NOMO-1 treated with DMSO at 0.1 percent for 48 hours (cell line): Measurements from ENCODE around the gene SBNO2.

Experiments used
- DNase-seq: peaks from one replicate; lab custom pipeline; 2025; ENCODE audit not compliant: unreplicated experiment; lab: John Stamatoyannopoulos, UW

The SBNO2 gene

DNA sequence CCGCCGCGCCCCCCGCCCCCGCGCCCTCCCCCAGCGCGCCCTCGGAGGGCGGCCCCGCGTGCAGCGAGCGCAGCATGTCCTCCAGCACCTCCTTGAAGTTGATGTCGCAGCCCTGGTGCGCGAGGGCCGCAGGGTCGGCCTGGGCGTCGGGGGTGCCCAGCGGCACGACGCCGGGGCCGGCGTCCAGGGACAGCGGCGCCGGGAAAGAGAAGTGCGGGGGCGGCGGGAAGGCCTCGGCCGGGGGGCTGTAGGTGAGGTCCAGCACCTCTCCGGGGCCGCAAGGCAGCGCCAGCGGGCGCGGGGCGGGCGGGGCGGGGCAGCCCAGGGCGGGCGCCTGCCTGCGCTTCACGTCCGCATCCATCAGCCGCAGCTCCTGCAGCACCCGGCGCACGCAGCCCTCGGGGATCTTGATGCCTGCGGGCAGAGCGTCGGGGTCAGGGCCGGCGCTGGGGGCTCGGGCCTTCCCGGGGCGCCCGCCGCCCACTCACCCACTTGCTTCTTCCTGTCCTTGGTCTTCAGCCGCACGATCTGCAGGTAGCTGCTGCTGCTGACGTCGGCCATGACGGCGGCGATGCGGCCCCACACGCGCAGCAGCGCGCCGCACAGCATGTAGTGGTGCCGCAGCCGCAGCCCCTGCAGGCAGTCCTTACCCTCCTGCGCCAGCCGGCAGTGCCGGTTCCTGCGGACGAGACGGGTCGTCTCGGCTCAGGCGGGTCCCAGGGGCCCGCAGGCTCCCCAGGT is 65.6 kb downstream of the SBNO2 start:
- no peak for DNase-seq

DNA sequence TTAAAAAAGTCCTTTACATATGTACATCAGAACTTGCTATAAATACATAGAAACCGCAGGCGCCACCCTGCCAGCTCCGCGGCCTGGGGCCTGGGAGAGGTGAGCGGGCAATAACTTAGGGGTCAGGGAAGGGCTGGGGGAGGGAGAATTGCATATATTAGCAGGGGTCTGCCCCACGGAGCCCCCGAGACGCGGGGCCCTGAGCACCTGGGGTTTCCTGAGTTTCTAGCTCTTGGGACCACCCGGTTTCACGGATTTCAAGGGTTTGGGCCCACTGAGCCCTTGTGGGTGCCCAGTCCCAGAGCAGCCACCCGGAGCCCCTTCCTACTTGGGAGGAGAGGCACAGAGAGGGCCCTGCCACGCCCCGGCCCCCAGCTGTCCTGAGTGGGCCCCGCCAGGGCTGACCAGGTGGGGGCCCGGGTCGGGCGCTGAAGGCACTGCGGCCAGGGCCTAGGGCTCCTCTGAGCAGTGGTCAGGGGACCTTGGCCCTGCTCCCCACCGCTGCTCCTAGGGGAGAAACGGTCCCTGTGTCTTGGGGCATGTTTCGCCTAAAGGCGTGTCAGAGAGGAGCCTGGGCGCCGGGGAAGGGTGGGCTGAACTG is 66.3 kb downstream of the SBNO2 start:
- DNase-seq = no peak

DNA sequence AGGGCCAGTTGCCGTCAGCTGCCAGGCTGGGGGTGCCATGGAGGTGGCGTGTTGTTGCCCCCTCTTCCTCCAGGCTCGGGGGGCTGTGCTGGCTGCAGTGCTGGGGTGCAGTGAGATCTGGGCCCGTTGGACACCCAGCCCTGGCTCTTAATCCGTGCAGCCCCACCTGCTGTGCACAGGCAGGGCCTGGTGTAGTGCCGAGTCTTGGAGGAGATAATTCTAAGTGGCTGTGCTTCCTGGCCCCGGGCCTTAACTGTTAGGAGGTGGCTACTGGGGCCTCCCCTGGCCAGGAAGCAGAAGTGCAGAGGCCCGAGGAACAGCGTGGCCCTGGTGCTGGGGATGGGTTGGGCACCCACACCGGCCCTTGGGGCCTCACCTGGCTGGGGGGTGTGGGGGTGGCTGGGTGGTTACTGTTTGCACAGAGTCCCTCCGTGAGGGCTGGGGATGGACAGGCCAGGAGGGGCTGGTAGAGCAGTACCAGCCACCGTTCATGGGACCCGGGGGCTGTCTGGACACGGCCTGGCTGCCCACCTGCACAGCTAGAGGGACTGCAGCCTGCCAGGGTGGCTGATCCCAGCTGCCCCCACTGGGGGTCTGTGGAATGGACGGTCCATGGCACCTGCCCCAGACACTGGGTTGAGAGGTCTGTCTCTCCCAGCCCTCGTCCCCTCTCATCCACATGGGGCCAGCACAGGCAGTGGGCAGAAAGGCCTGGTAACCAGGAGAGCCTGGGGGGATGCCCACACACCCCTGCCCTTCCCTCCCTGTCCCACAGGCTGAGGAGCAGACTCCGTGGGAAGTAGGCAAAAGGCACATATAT is 67.0 kb downstream of the SBNO2 start:
- DNase-seq = peak; percentile 36

DNA sequence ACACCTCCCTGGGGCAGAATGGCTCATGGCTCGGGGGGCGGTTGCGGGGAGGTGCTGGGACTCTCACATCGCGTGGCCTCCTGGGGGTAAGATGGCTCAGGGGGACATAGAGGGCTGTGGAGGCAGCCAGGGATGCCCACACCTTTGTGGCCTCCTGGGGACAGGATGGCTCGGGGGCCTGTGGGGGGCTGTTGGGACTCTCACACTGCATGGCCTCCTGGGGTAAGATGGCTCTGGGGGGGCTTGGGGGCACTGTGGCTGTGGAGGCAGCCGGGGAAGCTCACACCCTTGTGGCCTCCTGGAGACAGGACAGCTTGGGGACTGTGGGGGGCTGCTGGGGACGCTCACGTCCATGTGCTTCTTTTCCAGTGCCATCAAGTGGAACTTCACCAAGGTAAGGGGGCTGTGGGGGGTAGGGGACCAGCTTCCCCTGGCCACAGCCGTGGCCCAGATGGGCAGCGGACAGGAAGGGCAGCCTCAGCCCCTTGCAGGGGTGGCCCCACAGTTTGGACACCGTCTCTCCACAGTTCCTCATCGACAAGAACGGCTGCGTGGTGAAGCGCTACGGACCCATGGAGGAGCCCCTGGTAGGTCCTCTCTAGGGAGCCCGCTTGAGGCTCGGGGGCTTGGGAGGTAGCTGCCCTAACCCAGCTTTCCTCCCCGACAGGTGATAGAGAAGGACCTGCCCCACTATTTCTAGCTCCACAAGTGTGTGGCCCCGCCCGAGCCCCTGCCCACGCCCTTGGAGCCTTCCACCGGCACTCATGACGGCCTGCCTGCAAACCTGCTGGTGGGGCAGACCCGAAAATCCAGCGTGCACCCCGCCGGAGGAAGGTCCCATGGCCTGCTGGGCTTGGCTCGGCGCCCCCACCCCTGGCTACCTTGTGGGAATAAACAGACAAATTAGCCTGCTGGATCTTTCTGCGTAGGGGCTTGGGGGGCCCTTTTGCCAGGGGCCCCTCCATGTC is 67.9 kb downstream of the SBNO2 start:
- DNase-seq = no peak

DNA sequence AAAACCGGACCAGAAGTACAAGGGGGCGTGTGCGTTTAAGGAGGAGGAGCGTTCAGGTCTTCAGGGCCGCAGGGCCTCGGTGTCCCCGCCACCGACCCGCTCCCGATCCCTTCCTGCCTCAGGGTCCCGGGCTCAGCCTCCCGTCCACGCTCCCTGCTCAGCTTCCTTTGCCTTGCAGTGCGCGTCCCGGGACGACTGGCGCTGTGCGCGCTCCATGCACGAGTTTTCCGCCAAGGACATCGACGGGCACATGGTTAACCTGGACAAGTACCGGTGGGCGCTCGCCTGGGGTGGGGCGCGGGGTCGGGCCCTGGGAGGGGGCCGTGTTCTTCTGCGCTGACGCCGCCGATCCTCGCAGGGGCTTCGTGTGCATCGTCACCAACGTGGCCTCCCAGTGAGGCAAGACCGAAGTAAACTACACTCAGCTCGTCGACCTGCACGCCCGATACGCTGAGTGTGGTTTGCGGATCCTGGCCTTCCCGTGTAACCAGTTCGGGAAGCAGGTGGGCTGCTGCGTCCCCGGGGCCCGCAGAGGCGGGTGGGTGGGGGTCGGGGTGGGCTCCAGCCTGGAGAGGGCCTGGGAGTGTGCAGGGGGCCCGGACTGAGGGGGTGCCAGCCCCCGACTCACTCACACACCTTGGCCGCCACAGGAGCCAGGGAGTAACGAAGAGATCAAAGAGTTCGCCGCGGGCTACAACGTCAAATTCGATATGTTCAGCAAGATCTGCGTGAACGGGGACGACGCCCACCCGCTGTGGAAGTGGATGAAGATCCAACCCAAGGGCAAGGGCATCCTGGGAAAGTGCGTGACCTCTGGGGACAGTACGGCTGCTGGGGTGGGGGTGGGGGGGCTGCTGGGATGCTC is 68.8 kb downstream of the SBNO2 start:
- no peak for DNase-seq

DNA sequence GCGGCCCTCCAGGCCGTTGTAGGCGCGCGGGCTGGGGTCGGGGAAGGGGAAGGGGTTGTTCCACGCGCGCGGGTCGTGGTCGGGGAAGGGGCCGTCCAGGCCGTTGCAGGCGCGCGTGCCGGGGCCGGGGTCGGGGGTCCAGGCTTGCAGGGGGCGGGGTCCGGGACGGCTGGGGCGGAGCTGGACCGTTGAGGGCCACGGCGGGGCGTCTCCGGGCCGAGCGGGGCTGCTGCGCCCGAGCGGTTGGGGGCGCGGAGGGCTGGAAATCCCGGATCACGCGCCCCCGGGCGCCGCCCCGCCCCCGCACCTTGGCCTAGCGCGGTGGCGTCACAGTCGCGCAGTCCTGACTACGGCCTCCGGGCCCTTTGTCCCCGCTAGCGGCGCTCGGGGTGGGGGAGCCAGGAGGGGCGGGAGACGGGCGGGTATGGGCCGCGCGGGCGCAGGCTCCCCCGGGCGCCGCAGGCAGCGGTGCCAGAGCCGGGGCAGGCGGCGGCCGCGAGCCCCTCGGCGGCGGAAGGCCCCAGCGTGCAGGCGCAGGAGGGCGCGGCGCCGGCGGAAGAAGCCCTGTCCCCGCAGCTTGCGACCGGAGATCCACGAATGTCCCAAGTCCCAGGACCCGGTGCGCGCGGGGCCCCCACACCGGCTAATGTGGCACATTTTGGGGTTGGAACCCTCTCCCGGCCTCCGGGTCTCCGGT is 69.6 kb downstream of the SBNO2 start:
- peak; percentile 62 for DNase-seq

DNA sequence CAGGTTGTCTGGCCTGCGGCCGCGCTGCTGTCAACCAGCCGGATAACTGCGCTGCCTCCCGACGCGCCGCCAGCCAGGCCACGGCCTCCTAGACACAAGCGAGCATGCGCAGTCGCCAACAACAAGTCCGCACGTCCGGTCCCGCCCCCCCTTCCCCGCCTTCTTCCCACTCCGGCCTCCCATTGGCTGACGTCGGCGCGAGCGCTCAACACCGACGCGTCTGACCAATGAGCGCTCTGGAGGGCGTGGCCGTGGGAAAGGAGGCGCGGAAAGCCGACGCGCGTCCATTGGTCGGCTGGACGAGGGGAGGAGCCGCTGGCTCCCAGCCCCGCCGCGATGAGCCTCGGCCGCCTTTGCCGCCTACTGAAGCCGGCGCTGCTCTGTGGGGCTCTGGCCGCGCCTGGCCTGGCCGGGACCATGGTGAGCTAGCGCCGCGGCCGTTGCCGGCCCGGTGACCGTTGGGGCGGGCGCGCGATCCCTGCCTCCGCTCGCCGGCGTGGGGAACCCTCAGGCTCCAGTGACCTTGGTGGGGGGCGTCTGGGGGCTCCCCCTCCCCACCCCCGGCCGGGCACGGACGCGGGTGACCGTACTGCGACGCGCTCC is 70.3 kb downstream of the SBNO2 start, which contains the start of gene GPX4:
Gene GPX4, plus strand, starts transcription at position 287 of the 603 bp plus-strand sequence. Its CDS starts 50 bp downstream, at position 337.
- peak; percentile 97 for DNase-seq

DNA sequence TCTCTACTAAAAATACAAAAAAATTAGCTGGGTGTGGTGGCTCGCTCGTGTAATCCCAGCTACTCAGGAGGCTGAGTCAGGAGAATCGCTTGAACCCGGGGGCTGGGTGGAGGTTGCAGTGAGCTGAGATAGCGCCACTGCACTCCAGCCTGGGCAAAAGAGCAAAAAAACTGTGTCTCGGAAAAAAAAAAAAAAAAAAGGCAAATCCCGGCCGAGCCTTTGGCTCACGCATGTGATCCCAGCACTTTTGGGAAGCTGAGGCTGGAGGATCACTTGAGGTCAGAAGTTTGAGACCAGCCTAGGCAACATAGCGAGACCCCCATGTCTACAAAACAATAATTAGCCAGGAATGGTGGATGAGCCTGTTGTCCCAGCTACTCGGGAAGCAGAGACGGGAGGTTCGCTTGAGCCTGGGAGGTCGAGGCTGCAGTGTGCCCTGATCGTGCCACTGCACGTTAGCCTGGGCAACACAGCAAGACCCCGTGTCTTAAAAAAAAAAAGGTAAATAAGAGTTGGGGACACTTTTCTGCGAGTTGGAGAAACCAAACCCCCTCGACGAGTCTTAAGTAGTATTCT is 70.8 kb downstream of the SBNO2 start:
- no peak for DNase-seq

DNA sequence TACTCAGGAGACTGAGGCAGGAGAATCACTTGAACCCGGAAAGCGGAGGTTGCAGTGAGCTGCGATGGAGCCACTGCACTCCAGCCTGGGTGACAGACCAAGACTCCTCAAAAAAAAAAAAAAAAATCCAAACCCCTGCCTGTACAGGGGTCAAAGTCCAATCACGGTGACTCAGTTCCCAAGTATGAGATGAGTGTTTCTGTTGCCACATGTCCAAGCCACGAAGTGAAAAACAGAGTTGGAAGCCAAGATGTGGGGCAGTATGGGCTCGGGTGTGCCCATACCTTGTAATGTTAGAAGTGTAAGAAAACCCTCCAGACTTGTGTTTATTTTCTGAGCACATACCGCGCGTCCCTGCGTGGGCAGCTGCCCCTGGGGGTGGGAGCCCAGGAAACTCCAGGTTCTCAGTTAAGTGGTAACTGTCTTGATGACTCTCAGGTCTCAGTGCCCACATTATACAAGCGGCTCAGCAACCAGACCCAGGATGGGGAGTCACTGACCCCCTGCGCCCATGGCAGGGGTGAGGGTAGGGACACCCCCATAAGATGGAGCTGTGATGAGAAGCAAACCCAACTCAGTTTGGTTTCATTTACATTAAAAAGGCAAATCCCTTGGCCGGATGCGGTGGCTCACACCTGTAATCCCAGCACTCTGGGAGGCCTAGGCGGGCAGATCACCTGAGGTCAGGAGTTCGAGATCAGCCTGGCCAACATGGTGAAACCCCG is 71.5 kb downstream of the SBNO2 start:
- peak; percentile 69 for DNase-seq

DNA sequence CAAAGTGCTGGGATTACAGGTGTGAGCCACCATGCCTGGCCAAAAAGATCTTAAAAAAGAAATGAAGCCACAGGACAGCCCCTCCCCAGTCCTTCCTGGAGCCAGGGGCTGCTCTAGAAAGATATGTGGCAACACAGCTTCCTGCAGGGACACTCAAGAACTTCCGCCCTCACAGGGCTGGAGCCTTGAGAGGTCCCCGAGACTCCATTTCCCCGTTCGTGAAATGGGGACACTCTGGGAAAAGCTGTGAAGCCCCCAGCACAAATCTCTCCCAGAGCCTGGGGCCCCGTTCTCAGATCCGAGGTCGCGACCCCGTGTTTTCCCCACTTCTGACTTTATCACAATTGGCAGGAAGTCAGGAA is 72.8 kb downstream of the SBNO2 start:
- DNase-seq = peak; percentile 58

DNA sequence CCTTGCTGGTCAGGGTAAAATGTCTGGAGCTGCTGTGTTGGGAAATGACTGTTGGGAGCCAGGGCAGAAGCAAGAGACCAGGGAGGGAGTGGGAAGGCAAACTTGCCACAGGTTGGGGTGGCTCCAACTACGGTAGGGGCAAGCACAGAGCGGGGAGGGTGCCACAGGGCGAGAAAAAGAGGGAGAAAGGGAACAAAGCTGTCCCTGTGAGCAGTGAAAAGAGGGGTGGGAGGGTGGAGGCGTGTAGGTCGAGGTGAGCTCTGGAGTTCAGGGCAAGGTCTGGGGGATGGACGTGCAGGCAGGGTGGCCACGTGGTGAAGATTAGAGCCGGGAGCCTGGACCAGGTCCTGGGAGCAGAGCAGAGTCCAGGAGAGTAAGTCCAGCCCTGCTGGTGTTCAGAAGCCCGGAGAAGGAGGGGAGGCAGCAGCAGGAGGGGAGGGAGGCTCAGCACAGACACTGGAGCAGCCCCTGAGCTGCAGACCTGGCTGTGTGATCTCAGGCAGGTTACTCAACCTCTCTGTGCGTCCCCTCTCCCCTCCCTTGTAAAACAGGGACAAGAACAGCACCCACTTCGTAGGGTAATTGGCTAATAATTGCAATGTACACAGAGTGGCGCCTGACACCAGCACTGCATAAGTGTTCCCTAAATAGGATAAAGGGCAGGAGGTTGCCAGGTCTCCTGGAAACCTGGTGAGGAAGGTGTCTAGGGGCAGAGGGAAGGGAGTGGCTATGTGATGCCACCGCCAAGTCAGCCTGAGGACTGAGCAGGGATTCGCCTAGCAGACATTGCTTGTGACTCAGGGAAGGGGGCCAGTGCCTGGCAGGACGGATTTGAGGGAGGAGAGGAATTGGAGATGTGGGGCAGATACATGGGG is 75.7 kb downstream of the SBNO2 start:
- DNase-seq = no peak

DNA sequence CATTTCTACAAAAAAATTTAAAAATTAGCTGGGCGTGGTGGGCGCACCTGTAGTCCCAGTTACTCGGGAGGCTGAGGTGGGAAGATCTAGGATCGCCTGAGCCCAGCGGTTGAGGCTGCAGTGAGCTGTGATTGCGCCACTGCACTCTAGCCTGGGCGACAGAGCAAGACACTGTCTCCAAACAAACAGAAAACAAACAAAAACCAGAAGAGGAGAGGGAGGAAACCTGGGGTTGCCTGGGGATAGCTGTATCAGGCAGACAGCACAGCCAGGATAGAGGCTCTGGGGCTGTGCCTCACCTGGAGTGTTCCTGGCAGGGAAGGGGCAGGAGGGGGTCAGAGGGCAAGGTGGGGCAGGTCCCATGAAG is 76.3 kb downstream of the SBNO2 start:
- peak; percentile 27 for DNase-seq

DNA sequence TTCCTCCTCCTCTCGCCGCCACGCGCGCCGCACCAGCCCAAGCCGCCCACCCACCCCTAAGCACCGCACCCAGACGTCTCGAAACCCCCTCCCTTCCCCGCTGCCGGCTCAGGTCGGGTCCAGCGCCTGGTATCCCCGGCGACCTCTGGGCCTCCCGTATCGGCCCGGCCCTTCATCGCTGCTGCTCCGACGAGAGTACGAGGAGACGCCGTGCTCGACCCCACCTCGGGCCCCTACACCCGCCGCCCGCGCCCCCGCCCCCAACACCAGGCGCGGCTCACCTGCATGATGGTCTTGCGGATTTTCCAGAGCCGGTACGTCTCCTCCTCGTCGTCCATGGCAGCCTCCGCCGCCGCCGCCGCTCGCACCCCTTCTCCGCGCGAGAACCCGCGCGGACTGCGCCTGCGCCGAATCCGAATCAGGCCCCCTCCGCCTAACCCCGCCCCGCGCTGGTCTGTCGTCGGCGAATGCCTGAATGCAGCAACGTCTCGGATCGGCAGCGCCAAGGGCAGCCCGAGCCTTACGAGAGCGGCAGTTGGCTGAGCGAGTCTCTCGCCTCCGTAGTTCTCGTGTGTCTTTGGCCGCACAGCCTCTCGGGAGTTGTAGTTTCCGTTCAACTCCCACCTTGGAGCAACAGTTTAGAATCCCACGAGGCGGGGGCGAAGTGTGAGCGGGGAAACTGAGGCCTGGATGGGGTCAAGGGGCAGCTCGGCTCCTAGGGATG is 78.9 kb downstream of the SBNO2 start, which contains the start of gene POLR2E:
Gene POLR2E, minus strand, starts transcription at position 398 of the 724 bp plus-strand sequence. Its CDS starts 60 bp downstream, at position 338.
- peak; percentile 96 for DNase-seq

DNA sequence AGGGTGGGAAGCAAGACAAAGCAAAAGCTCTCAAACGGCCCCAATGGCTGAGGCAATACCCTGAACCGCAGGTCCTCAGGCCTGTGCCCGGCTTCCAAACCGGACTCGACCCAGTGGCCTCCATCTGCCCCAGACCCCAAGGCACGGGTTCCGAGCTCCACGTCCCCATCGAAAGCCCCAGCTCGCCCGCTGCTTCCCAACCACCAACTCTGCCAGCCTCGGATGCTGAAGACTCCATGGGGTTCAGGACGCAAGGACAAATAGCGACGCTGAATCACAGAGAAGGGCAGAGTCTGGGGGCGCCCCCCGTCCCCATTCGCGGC is 79.5 kb downstream of the SBNO2 start:
- no peak for DNase-seq

DNA sequence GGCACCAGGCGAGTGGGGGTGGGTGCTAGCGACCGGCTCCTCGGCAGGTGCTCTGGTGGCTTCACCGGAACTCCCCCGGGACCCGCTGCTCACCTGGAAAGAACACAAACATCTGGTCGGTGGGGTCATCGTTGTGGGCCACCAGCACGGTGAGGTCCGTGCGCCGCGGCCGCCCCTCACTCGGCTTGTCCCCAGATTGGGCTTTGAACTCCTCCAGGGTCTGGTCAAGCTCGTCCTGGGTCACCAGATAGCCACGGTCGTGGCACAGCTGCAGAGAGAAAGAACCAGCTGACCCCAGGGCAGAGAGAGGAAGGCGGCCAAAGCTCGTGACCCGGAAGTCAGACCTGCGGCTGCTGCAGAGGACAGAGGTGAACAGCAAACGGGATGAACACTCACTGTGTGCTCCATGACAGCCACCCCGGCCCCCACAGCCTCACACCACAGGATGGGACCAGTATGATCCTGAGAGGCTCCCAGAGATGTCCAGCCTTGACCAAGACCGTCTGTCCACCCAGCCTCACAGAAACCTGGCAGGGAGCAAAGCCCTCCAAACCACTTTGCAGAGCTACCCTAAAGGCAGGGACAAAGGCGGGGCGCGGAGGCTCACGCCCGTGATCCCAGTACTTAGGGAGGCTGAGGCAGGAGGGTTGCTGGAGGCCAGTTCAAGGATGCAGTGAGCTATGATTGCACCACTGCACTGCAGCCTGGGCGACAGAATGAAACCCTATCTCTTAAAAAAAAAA is 80.1 kb downstream of the SBNO2 start:
- DNase-seq = peak; percentile 18

DNA sequence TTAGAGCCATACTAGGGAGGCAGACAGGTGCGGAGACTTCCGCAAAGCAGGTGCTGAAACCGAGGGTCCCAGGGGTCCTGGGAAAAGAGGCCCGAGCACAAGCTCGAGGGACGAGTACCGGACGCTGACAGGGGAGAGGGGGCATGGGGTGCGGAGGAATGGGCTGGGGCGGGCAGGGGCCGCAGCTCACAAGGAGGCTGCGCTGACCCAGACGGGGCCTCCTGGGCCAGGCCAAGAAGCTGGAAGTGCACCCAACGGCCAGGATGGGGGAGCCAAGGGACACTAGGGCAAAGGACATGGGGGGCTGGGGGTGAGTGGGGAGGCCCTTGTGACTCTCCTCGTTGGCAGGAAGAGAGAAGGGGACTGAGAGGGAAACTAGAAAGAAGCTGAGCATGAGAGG is 80.7 kb downstream of the SBNO2 start:
- no peak for DNase-seq
